Superior temporal gyrus (tissue), 1 donor: ENCODE results near the gene GREB1L.
A peak's percentile ranks its signal among the peaks of the same experiment; 100 is the strongest.
"Not testable (repeated sequence)": the region's sequence is repeated elsewhere in the genome, so short reads cannot be mapped to it uniquely, and the experiment has no call there.

ENCODE experiments used
- DNase-seq: peaks from one replicate; pipeline ENCODE4 v3.0.0-alpha.2; 2016; ENCODE audit errors: extremely low spot score

GREB1L gene

DNA sequence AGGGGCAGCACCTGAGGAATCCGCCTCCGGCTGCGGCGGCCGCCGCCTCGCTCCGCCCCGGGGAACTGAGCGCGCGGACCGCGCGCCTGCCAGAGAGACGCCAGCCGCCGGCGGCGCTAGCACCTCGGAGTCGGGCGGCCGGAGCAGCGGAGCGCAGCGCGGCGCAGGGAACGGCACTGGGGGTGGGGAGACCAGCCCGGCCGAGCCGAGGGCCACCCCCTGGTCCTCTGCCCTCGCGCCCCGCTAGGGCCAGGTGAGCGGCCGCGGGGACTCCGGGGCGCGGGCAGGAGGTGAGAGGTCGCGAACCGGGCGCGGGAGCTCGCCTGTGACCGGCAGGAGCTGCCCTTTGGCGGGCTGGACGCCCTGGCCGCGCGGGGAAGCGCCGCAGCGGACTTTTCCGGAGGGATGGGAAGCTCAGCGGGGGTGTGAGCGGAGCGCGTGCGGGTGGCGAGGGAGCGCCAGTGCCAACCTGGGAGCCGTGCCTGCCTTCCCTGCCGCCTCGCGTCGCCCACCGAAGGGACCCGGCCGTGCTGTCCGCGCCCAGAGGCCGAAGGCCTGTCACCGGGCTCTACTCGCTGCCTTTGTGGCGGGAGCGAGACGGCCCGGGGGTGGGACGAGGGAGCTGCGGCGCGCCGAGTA, at the start of gene GREB1L:
Gene GREB1L, plus strand, starts transcription at position 92 of the 639 bp plus-strand sequence. CDS start 141,287 bp downstream, outside the sequence.
- DNase-seq, result peak; percentile 57

DNA sequence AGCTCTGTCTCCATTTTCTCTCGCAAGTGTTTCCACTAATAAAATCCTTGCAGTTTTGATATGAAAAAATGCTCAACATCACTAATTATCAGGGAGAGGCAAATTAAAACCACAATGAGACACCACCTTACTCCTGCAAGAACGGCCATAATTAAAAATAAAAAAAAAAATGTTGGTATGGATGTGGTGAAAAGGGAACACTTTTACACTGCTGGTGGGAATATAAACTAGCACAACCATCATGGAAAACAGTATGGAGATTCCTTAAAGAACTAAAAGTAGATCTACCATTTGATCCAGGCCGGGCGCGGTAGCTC, 49.8 kb upstream of the GREB1L start:
- no peak for DNase-seq

DNA sequence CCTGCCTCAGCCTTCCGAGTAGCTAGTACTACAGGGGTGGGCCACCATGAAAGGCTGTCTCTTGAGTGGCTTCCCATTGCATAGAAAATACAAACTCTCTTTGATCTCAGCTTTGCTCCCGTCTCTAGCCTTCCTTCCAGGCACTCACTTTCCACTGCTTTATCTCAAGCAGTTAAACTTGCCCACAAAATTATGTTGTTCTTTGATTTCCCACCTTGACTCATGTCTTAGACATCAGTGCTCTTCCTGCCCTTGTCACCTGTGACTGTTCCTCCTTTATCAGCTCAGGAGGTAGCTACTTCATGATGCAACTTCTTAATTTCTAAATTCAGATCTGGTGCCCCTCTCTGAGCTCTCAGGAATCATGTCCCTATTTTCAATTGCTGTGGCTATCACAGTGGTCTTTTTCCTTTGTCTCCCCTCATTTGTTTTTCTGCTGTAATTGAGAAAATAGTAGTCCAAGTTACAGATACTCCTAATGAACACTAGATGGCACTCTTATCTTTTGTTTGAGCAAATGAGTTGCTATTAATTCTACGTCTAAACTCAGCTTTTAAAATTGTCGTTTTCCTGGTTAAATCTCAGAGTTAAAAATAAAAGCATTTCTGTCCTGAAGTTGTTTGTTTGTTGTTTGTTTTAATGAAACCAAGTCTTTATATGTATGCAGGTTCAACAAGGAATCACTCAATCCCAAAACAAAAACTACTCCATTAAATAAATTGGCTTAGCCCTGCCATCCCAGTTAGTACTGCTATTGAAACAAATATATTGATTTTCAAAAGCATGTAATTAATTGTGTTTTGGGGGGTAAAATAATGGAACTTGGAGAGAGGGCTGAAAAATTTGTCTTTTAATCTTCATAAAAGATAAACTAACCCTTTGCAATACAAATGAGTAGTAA, 46.9 kb upstream of the GREB1L start:
- DNase-seq, result peak; percentile 85

DNA sequence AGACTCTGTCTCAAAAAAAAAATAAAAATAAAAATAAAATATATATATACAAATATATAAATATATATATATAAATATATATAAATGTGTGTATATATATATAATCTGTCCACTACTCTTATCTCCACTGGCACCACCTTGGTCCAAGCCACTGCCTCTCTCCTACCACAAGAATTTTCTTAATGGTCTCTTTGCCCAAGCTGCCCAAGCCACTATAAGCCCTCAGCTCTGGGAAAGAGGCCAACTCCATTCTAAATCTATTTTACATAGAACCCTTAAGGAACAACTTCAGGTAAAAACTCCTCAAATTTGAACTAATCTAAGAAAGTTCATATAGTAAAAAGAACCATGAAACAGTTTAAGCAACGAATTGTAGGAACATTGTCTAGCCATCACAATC, 45.6 kb upstream of the GREB1L start:
- DNase-seq, result no peak

DNA sequence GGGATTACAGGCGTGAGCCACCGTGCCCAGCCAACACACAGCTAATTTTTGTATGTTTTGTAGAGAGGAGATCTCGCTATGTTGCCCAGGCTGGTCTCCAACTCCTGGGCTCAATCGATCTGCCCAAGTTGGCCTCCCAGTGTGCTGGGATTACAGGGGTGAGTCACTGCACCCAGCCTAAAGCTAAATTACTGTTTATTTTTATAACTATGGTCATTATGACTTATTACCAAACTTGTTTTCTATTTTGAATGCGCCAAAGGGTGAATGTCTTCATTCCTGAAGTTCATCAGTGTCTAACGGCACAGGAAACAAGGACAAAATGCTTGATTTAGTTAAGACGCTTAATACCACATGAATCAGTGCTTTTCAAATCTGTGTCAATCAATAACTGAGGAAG, 38.9 kb upstream of the GREB1L start:
- DNase-seq, result no peak

DNA sequence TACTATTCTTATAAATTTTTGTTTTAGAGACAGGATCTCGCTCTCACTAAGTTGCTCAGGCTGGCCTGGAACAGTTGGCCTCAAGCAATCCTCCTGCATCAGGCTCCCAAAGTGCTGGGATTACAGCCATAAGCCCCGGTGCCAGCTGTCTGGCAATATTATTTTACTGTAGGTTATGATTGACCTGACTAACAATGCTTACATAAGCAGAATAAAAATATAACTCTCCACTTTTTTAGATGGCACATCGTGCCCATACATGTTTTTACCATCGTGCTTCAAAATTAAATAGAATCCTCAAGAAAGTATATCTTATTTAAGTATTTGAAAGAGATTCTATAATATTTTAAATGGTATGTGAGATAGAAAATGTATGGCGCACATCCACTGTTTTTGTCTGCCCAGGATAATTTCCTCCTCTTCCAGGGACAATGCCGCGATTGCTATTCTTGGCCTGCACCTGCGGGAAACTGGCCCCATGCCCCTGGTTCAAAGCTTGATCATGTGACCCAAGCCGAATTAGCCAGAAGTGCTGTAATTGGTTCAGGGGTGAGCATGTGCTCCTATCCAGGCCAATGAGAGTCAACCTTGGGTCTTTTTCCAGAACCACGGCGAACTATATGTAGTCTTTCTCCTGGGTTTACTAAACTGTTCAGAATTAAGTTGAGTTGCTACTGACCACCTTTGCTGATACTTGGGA, 38.3 kb upstream of the GREB1L start:
- no peak for DNase-seq

DNA sequence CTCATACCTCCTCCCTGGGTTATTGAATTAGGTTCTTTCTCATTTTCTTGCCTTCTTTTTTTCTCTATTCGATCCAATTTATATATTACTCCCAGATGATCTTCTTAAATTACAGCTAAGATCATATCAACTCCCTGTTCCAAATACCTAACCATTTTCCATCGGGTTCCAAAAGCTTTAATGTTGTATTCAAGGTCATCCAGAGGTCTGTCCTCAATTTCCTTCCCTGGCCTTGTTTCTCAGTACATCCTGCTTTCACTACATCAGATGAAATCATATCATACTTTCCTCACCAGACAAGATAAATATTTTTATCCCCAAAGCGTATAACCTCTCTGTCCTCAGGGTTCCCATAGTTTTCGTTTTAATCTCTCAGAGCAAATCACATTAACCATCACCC, 36.3 kb upstream of the GREB1L start:
- no peak for DNase-seq

DNA sequence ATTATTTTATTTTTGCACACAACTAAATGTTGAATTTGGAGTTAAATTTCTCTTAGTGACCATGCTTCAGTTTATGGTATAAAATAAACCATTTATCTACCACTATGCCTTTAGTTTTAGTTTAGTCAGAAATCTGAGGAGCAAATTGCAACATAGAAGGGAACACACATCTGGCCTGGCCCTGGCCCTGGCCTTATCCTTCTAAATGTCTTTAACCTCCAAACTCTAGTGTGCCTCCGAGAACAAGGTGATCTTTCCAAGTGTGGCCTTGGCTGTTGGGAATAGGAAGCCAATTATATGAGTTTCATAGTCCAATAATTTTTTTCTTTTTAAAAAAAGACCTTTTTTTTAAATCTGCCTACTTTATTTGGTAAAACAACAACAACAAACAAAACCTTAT, 31.8 kb upstream of the GREB1L start:
- DNase-seq, result no peak

DNA sequence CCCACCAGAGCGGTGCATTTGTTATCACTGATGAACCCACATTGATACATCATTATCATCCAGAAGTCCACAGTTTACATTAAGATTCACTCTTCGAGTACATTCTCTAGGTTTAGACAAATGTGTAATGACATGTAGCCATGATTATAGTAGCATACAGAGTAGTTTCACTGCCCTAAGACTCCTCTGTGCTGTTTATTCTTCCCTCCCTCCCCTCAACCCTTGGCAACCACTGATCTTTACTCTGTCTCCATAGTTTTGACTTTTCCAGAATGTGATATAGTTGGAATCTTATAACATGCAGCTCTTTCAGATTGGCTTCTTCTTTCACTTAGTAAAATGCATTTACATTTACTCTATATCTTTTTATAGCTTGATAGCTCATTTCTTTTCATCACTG, 31.2 kb upstream of the GREB1L start:
- no peak for DNase-seq

DNA sequence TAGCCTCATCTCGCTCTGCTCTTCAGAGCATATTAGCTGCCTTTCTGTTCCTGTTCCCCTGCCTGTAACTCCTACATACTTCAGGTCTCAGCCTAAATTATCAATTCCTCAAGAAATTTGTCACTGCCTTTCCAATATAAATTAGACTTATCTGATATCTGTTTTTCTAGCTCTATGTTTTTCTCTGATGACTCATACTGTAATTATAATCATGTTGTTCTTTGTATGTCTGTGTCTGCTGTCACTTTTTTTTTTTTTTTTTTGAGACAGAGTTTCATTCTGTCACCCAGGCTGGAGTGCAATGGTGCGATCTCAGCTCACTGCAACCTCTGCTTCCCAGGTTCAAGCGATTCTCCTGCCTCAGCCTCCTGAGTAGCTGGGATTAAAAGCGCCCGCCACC, 27.6 kb upstream of the GREB1L start:
- DNase-seq, result not testable (repeated sequence)

DNA sequence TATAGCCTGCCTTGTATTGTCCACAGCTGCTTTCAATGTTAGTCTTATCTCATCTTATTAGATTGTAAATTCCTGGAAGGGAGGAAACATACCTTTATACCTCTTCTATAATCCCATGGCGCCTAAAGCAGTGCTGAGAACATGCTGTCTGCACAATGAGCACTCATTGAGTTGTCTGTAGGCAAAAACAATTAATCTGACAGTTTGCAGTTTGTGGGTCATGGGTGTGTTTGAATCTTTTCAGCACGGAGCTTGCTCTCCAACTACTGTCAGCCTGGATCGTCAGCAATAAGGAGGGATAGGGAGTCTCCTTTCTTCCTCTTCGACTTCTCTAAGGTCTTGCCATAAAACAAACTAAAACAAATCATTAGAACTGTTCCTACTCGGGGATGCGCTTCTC, 26.5 kb upstream of the GREB1L start:
- DNase-seq, result no peak

DNA sequence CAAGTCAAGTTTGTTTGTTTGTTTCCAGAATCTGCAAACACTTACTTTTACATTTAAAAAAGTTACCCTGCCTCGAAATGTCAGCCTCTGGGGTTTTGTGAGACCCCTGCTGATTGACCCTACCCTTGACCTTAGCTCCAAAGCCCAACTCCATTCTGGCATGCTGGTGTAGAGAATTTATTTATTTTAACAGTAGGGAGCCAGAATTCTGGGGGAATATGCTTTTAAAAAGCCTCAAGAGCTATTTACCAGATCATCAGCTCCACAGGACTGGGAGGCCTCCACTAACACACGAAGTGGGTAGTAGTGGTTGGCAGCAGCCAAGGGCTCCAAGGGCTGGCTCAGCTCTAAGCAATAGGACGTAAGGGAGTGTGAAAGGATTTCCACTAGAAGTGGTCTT, 23.2 kb upstream of the GREB1L start:
- no peak for DNase-seq

DNA sequence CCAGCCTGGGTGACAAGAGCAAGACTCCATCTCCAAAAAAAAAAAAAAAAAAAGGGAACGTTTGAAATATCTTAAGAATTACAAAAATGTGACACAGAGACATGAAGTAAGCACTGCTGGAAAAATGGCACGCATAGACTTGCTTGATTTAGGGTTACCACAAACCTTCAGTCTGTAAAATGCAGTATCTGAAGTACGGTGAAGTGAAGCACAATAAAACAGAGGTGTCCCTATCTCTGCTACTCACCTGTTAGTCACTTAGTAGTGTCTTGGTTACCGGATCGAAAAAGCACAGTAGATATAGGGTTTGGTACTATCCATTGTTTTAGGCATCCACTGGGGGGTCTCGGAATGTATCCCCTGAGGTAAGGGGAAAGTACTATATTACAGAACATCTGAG, 11.6 kb upstream of the GREB1L start:
- DNase-seq, result no peak

DNA sequence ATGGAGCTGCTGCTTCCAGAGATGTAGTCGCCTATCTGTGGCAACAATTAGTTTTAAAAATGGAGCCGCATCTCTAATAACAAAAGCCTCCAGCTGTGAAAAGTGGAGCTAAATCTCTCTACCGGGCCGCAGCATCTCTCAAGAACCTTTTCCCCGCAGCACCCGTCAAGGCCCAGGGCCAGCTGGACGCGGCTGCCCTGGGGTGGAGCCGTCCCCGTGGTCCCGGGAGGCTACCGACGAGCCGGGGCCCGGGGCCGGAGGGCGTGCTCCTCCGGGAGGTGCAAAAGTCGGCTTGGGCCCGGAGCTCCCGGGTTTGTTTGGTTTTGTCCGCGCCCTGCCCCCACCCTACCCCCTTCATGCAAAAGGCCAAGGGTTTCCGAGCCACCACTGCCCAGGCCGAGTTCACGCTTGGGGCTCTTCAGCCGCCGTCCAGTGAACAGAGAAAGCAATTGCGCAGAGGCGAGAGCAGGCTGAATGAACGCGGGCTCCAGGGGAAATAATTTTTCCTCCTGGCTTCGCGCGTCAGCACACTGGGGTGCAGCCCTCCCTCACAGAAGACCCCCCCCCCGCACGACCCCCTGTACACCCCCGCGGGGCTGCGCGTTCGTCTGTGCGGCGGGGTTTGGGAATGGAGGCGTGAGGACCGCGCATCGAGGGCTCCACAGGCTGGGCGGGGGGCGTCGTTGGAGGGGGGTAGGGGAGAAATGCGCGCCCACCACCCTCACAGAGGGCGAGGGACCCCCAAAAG, 557 bp upstream of the GREB1L start:
- no peak for DNase-seq

DNA sequence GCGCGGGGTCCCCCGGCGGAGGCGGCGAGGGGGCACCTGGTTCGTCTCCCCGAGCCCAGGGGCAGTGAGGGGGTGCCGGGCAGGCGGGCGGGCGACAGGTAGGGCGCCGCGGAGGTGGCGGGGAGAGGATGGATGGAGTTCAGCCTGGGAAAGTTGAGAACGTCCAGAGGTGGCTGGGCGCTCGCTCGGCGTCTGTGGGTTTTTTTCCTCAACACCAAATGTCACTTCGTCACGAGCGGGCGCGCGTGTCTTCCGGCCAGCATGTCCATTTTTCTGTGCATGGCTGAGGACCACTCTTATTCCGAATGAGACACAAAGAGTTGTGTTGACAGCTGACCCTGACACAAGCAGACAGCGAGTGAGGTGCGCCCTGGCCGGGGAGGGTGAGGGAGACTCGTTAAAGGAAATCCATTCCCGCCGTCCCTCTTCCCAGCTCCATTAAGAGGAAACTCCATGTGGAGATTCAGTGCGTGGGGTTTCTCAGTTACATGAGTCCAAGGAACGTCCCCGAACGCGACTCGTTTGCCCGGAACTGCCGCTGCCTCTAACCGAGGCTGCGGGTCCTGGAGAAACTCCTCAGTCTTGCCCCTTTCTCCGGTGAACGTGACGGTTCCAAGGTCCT, 859 bp downstream of the GREB1L start:
- peak; percentile 53 for DNase-seq

DNA sequence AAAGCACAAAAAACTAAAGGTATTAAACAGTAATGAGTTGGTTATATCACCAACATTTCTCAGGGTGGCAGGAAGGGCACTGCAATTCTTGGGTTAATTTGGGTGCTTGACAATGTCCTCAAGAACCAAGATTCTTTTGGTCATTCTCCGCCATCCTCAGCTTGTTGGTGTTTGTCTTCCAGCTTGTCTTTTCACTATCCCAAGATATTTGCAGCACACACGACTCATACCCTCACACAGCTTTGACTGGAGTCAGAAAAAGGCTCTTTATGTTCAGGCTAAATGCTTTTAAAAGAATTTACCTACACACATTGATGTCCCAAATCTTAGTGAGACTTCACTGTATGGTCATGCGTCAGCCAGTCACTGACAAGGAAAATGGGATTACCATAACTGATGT, 12.5 kb downstream of the GREB1L start:
- DNase-seq, result no peak

DNA sequence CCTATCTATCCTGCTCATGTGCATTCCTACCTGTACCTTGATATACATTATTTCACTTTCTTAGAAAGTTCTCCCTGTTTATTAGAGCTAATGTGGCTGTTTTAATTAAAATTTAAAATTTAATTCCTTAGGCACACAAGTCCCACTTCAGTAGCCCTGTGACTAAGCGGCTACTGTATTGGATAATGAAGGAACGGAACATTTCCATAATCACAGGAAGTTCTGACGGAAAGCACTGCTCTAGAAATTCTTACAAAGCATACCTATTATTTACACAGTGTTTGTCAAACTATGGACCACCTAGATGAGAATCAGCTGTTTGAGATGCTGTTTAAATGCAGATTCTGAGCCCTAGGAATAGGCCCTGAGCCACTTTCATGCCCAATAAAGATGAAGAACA, 13.2 kb downstream of the GREB1L start:
- no peak for DNase-seq

DNA sequence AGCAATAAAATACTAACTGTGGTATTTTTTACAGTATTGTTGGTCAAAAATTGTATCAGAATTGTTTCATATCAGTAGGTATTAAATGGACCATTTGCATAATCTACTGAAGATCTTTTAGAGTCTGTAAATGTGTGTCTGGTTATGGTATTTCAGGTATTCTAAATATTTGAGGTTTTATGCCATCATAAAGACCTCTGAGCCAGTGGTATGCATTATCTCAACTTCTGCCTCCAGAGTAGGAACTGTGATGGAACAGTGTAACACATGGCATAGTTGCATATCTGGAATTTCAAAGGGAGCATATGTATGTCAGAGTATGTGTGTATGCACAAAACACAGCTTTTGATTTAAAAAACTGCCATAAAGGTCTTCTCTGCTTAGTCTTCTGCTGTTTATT, 15.4 kb downstream of the GREB1L start:
- no peak for DNase-seq

DNA sequence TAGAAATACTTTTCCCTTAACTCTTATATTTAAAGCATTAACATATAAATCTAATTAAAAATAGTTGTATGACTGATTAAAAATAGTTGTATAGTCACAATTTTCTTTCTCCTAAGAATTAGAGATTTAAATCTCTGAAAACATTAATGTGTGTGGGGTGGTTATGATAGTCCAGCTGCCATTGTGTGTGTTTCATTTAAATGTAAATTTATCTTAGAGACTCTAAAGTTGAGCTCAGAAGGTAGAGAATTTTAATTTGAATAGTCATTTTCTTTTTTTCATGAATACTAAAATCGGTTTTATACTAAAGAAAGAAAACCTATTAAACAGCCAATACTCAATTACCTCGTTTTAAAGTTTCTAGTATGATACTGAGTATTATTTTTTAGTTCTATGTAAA, 18.6 kb downstream of the GREB1L start:
- DNase-seq, result no peak

DNA sequence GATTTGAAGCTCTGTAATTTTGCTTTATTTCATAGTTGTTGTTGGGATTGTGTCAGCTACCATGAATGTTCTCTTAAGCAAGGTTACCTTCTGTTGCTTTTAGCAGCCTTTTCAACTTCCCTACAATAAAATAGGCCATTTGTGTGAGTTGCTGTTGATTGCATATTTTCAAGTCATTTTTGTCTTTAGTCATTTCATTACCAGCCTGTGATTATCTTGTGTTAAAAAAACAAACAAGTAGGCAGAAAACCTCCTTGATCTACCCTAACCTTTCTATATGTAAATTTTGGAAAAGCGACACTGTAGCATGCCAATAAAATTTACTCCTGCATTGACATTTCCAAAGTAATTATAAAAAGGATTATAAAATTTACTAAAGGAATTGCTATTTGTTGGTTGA, 19.3 kb downstream of the GREB1L start:
- no peak for DNase-seq

DNA sequence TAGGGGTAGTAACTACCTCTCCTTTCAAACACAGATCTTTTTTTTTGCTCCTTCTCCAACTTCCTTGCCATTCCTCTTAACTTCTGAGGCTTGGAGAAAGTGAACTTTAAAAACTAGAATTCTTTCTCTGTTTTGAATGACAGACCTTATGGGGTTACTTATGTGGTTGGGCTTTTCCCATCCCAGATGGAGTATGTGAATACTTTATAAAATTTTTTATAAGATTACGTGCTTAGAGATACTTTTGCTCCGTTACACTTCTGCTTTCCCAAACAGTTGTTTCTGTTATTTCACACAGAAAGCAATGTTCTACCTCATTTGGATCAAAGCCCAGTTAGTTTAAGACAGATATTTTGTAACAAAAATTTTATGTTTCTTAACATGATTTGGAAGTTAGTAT, 20.2 kb downstream of the GREB1L start:
- DNase-seq, result no peak

DNA sequence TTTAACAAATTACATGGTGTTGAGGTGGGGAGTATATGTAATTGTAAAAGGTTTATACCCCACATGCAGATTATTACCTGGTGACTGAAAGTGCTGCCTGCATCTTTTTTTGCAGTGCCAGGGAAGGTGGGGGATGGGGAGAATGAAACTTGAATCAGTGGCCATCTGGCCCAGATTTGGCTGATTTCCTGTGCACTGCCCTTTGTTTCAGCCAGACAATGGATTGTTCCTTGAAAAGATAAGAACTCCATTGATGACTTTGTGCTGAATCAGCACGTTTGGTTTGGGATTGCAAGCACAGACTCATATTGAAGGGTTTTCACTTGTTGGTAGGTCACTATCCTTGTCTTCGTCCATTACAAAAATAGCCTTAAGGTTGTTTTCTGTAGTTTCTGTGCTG, 20.9 kb downstream of the GREB1L start:
- peak; percentile 94 for DNase-seq
